K562 (cell line): ENCODE measurements around the gene KISS1R. TPM values are rescaled to one million over a fixed set of nuclear protein-coding genes. Genes with fewer than 3 reads are reported as not detected.

ENCODE experiments used
- EZH2 ChIP-seq: IDR thresholded peaks from 2 replicates; pipeline ENCODE4 v1.6.1; 2012; ENCODE audit warnings: low read depth, mild to moderate bottlenecking, inconsistent platforms, low read length, borderline replicate concordance
- HES1 ChIP-seq: fragments of 450-650 bp; IDR thresholded peaks from 2 replicates; pipeline ENCODE4 v1.6.1; 2016; ENCODE audit warnings: low read depth, mild to moderate bottlenecking, moderate library complexity
- JUND ChIP-seq, 2 experiments: IDR thresholded peaks; 2 replicates in 1 of 2; 3 replicates in 1 of 2; pipeline ENCODE4 v1.6.1; 2011; ENCODE audit warnings: borderline replicate concordance in 2 of 2, low read depth in 2 of 2, low read length in 2 of 2, improper control_type of control experiment in 1 of 2, missing biosample characterization in 1 of 2, missing genetic modification characterization in 1 of 2, missing genetic modification reagents in 1 of 2
- ZBTB12 ChIP-seq: fragments of 250-450 bp; sonication (Bioruptor Pico); IDR thresholded peaks from 2 replicates; pipeline ENCODE4 v1.4.0; 2020
- ZNF232 ChIP-seq: sonication (generic); formaldehyde crosslinking; IDR thresholded peaks from 2 replicates; pipeline ENCODE4 v1.8.0; 2022; ENCODE audit warnings: mild to moderate bottlenecking, missing genetic modification reagents
- polyA plus RNA-seq, 8 experiments: library from polyadenylated mRNA; depleted of rRNA in 4 of 8; stranded (reverse) in 5 of 8; unstranded in 3 of 8; fragments of >200 nt; fragmentation: Nextera tagmentation in 2 of 8; fragmentation: Illumina TruSeq in 1 of 8; extraction: Ambion mirVana in 2 of 8; extraction: Trizol in 1 of 8; gene quantifications; 2 replicates each; pipeline versions ENCODE4 v1.2.1 to v1.2.3, GENCODE V29; 2011 to 2014; ENCODE audit warnings: inconsistent platforms in 1 of 8, missing spikeins in 1 of 8
- total RNA-seq, 7 experiments: library from RNA; depleted of rRNA in 6 of 7; stranded (reverse); fragments of >200 nt in 6 of 7; fragmentation: Illumina TruSeq in 2 of 7; extraction: Trizol in 2 of 7; gene quantifications; 2 replicates each; pipeline versions ENCODE4 v1.2.1 to v1.2.3, GENCODE V29; 2011 to 2021; ENCODE audit warnings: low replicate concordance in 1 of 7
- TF ChIP-seq, protein P1 (sequence below): fragments of 200-600 bp; sonication (generic); IDR thresholded peaks from one replicate; pipeline ENCODE4 v1.6.1; 2012; ENCODE audit warnings: mild to moderate bottlenecking, low read depth, low read length, inconsistent platforms
- TF ChIP-seq, protein P2 (sequence below): sonication (generic); formaldehyde crosslinking; IDR thresholded peaks from 2 replicates; pipeline ENCODE4 v1.8.0; 2022; ENCODE audit warnings: mild to moderate bottlenecking, missing genetic modification reagents

KISS1R gene
- total and polyA plus RNA-seq, 9 of the 15 experiments (the other 6 are each of a cell fraction or from before 2014, with no cell fraction given) = 0.37 to 39.4 (median 2.0) TPM

- TF ChIP-seq, protein P1, sequence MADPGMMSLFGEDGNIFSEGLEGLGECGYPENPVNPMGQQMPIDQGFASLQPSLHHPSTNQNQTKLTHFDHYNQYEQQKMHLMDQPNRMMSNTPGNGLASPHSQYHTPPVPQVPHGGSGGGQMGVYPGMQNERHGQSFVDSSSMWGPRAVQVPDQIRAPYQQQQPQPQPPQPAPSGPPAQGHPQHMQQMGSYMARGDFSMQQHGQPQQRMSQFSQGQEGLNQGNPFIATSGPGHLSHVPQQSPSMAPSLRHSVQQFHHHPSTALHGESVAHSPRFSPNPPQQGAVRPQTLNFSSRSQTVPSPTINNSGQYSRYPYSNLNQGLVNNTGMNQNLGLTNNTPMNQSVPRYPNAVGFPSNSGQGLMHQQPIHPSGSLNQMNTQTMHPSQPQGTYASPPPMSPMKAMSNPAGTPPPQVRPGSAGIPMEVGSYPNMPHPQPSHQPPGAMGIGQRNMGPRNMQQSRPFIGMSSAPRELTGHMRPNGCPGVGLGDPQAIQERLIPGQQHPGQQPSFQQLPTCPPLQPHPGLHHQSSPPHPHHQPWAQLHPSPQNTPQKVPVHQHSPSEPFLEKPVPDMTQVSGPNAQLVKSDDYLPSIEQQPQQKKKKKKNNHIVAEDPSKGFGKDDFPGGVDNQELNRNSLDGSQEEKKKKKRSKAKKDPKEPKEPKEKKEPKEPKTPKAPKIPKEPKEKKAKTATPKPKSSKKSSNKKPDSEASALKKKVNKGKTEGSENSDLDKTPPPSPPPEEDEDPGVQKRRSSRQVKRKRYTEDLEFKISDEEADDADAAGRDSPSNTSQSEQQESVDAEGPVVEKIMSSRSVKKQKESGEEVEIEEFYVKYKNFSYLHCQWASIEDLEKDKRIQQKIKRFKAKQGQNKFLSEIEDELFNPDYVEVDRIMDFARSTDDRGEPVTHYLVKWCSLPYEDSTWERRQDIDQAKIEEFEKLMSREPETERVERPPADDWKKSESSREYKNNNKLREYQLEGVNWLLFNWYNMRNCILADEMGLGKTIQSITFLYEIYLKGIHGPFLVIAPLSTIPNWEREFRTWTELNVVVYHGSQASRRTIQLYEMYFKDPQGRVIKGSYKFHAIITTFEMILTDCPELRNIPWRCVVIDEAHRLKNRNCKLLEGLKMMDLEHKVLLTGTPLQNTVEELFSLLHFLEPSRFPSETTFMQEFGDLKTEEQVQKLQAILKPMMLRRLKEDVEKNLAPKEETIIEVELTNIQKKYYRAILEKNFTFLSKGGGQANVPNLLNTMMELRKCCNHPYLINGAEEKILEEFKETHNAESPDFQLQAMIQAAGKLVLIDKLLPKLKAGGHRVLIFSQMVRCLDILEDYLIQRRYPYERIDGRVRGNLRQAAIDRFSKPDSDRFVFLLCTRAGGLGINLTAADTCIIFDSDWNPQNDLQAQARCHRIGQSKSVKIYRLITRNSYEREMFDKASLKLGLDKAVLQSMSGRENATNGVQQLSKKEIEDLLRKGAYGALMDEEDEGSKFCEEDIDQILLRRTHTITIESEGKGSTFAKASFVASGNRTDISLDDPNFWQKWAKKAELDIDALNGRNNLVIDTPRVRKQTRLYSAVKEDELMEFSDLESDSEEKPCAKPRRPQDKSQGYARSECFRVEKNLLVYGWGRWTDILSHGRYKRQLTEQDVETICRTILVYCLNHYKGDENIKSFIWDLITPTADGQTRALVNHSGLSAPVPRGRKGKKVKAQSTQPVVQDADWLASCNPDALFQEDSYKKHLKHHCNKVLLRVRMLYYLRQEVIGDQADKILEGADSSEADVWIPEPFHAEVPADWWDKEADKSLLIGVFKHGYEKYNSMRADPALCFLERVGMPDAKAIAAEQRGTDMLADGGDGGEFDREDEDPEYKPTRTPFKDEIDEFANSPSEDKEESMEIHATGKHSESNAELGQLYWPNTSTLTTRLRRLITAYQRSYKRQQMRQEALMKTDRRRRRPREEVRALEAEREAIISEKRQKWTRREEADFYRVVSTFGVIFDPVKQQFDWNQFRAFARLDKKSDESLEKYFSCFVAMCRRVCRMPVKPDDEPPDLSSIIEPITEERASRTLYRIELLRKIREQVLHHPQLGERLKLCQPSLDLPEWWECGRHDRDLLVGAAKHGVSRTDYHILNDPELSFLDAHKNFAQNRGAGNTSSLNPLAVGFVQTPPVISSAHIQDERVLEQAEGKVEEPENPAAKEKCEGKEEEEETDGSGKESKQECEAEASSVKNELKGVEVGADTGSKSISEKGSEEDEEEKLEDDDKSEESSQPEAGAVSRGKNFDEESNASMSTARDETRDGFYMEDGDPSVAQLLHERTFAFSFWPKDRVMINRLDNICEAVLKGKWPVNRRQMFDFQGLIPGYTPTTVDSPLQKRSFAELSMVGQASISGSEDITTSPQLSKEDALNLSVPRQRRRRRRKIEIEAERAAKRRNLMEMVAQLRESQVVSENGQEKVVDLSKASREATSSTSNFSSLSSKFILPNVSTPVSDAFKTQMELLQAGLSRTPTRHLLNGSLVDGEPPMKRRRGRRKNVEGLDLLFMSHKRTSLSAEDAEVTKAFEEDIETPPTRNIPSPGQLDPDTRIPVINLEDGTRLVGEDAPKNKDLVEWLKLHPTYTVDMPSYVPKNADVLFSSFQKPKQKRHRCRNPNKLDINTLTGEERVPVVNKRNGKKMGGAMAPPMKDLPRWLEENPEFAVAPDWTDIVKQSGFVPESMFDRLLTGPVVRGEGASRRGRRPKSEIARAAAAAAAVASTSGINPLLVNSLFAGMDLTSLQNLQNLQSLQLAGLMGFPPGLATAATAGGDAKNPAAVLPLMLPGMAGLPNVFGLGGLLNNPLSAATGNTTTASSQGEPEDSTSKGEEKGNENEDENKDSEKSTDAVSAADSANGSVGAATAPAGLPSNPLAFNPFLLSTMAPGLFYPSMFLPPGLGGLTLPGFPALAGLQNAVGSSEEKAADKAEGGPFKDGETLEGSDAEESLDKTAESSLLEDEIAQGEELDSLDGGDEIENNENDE = no peak
- peak; percentile 87 for TF ChIP-seq JUND (IDR thresholded peaks at IDR 0.05; ENCODE audit: borderline replicate concordance, low read depth, low read length)
- TF ChIP-seq JUND (tag; IDR thresholded peaks at IDR 0.05; ENCODE audit: borderline replicate concordance, low read depth, low read length) = peak; percentile 82; the same call in 1 of the 3 replicates
- TF ChIP-seq HES1 = 0 out of 2 replicates have a peak, but pooled peaks have one; percentile 22
- TF ChIP-seq, protein P2, sequence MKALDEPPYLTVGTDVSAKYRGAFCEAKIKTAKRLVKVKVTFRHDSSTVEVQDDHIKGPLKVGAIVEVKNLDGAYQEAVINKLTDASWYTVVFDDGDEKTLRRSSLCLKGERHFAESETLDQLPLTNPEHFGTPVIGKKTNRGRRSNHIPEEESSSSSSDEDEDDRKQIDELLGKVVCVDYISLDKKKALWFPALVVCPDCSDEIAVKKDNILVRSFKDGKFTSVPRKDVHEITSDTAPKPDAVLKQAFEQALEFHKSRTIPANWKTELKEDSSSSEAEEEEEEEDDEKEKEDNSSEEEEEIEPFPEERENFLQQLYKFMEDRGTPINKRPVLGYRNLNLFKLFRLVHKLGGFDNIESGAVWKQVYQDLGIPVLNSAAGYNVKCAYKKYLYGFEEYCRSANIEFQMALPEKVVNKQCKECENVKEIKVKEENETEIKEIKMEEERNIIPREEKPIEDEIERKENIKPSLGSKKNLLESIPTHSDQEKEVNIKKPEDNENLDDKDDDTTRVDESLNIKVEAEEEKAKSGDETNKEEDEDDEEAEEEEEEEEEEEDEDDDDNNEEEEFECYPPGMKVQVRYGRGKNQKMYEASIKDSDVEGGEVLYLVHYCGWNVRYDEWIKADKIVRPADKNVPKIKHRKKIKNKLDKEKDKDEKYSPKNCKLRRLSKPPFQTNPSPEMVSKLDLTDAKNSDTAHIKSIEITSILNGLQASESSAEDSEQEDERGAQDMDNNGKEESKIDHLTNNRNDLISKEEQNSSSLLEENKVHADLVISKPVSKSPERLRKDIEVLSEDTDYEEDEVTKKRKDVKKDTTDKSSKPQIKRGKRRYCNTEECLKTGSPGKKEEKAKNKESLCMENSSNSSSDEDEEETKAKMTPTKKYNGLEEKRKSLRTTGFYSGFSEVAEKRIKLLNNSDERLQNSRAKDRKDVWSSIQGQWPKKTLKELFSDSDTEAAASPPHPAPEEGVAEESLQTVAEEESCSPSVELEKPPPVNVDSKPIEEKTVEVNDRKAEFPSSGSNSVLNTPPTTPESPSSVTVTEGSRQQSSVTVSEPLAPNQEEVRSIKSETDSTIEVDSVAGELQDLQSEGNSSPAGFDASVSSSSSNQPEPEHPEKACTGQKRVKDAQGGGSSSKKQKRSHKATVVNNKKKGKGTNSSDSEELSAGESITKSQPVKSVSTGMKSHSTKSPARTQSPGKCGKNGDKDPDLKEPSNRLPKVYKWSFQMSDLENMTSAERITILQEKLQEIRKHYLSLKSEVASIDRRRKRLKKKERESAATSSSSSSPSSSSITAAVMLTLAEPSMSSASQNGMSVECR (CRISPR knock-in tag) = peak; percentile 65; the same call in 1 of the 2 replicates
- no peak for TF ChIP-seq EZH2
- no peak; the same call in 1 of the 2 replicates for TF ChIP-seq ZNF232 (CRISPR knock-in tag)
- 0 out of 2 replicates have a peak, but pooled peaks have one; percentile 16 for TF ChIP-seq ZBTB12 (CRISPR knock-in tag)
Measured at GRCh38 chr19:907183-907853, 9.8 kb upstream of the KISS1R start (continued).
